ENCODE results near the gene GABBR2.
"Not testable (repeated sequence)": the region's sequence is repeated elsewhere in the genome, so short reads cannot be mapped to it uniquely, and the experiment has no call there.

Gene GABBR2

GRCh38 chr9:98504298-98505282, 204.1 kb downstream of the GABBR2 start:
- DNase-seq, result no peak

DNA sequence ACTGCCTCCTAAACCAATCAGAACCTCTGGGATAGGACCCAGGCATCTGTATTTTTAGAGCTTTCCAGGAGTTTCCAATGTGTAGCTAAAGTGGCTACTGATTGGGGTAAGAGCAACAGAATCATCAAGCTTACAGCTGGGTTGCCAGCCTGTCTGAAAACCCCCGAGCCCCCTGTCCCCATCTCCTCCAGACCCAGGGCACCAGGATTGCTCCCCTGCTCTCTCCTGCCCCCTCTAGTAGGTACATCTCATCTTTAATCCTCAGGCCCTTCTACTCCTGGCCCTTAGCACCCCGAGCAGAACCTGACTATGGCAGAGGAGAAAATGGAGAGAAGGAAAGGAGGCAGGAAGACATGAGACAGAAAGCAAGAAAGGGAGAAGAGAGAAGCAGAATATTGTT, 204.9 kb downstream of the GABBR2 start:
- no peak for DNase-seq

DNA sequence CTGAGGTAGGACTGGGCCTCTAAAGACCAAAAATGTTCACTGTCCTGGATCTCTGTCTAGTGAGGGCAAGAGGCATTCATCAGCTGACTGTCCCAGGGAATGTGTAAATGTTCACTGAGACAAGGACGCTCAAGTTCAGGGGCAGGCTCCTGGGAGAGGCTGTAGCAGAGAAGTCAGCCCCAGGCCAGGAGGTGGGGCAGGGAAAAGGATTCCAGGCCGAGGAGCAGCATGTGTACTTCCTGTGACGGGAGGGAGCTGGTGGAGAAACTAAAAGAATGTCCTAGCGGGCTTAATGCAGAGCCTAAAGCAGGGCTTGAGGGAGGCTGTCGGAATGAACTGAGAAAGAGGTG, 205.8 kb downstream of the GABBR2 start:
- DNase-seq, result no peak

- DNase-seq, result no peak
These were observed 206.3 kb downstream of the GABBR2 start for GRCh38 chr9:98502311-98502975.

- DNase-seq, result no peak
These were observed 206.9 kb downstream of the GABBR2 start for GRCh38 chr9:98501819-98502218.

GRCh38 chr9:98501259-98501658, 207.5 kb downstream of the GABBR2 start:
- DNase-seq, result not testable (repeated sequence)

GRCh38 chr9:98500337-98500919, 208.3 kb downstream of the GABBR2 start:
- no peak for DNase-seq

GRCh38 chr9:98495530-98495929, 213.2 kb downstream of the GABBR2 start:
- no peak for DNase-seq

DNA sequence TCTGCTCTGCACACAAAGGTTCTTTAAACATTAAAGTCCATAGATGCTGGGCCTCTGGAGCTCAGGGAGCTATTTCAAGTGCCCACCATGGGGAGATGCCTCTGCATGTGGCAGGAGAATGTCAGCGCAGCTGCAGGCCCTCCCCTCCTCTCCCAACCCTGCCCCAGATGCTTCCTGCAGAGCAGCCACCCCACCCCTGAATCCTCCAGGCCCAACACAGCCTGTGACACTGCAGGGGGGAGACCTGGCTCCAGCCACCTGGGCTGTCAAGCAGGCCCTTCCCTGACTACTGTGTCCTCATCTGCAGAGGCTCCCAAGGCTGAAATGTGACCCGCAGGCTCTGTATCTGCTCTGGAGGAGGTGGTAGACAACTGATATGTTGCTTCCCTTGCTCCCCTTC, 213.9 kb downstream of the GABBR2 start:
- DNase-seq, result no peak

- DNase-seq, result no peak
These were observed 216.9 kb downstream of the GABBR2 start for GRCh38 chr9:98491828-98492227.

DNA sequence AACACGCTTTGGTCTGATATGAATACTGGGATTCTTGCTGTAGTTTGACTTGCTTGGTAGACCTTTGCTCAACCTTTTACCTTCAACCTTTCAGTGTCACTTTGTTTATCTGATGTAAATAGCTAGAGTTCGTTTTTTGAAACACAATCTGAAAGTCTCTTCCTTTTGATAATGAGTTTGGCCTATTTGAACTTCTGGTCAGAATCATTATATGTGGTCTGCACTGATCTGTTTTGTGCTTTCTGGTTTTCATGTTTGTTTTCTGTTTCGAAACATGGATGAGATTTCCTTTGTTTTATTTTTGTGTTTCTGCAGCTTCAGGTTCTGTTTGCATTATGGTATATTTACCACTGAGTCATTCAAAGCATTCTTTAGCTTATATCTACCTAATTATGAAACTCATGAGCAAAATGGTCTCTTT, 217.5 kb downstream of the GABBR2 start:
- no peak for DNase-seq

GRCh38 chr9:98488571-98489312, 220.0 kb downstream of the GABBR2 start:
- no peak for DNase-seq

- DNase-seq, result no peak
These were observed 223.0 kb downstream of the GABBR2 start for GRCh38 chr9:98485706-98486105.

DNA sequence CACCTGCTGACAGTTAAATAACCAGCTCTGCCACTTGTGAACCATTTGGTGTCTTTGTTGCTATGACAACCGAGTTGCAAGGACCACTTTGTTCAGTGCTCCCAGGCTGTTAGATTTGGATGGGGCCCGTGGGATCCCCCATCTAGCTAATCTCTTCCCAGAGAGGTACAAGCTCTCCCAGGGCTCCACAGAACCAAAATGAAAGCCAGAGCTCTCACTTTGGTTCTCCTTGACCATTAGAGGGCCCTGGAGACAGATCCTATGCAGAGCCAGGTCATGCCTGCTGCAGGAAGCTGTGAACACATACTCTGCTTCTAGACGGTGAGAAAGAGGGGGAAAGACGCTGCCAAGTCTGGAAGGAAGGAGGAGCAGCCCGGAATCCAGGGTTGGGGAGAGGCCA, 224.6 kb downstream of the GABBR2 start:
- no peak for DNase-seq

DNA sequence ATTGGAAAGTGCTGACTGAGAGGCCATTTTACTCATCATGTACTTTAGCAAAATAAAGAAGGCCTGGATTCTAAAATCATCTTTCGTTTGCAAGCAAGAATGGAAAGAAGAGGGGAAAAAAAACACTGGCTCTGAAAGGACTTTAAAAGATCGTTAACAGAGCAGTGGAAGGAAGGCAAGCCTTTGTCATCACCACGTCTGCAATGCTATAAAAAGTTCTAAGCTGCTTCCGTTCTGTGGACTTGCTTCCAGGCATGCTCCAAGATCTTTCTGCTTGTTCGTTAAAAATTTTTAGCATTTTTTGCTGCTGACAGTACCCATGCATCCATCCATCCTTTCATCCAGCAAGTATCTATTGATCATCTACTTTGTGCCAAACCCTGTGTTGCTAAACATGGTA, 226.5 kb downstream of the GABBR2 start:
- no peak for DNase-seq

DNA sequence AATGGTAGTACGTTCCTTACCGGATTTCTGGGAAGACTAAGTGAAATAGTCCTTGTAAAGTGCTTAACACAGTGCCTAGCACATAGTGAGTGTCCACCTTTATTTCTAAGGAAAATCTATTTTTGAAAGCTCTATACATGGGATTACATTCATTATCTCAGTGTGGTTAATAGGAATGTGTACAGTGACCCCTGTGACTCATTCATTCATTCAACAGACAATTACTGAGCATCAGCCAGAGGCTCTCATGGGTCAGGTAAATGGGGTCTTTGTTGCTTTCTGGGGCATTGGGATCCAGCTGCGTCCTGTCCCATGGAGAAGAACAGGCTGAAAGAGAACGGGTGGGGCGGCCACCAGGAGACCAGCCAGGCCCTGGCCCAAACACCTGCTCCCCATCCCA, 227.1 kb downstream of the GABBR2 start:
- DNase-seq, result no peak

DNA sequence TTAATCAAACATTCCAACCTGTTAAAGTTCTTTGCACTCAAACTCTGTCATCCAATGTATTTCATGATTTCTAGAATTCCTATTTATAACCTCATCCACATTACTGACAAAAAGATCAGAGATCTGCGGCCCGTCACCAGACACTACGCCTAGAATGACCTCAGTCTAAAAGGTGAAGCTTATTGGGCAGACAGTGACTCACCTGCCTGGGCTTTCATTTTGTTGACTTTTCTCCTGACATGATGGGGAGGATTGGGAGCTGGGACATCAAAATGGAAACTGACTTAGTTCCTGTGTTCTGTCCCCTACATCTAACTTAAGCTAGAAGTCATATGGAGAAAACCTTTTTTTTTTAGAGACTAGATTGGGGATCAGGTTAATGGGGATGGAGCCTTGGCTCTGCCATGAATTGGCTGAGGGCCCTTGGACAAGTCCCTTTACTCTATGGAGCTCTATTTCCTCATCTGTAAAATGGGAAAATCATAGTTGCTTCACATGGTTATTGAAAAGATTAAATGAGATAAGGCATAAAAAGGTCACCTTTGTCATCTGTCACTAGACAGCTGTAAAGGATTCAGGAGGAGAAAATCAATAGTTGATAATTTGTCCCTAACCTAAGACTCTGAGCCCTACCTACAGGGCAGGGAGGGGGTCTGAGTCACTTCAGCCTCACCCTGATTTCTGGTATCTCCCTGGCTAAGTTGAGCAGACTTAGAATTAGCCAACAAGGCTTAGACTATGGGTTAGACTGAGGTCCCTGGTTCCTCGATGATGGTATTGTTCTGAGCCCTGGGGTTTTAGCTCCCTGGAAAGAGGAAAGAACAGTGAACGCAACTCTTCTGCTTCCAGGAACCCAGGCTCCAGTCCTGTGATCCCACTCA, 228.5 kb downstream of the GABBR2 start:
- no peak for DNase-seq

GRCh38 chr9:98479449-98479848, 229.3 kb downstream of the GABBR2 start:
- no peak for DNase-seq

GRCh38 chr9:98477884-98478283, 230.9 kb downstream of the GABBR2 start:
- DNase-seq, result no peak

GRCh38 chr9:98472216-98472615, 236.5 kb downstream of the GABBR2 start:
- no peak for DNase-seq

DNA sequence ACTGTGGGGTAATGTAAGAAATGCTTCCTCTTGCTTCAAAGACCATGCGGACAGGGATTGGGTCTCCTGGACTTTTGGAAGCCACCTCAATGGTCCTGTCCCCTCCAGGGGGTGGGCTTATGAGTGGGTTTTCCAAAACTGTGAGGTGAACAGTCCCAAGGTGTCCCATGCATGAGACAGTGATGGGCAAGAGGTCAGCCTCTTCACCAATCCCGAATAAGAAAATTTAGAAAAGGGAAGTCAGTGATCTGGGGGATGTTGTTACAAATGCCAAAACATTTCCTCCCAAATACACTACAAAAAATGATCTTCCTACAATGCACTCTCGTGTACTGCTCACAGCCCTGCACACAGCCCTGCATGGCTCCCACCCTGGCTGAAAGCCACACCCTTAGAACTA, 237.6 kb downstream of the GABBR2 start:
- DNase-seq, result no peak

DNA sequence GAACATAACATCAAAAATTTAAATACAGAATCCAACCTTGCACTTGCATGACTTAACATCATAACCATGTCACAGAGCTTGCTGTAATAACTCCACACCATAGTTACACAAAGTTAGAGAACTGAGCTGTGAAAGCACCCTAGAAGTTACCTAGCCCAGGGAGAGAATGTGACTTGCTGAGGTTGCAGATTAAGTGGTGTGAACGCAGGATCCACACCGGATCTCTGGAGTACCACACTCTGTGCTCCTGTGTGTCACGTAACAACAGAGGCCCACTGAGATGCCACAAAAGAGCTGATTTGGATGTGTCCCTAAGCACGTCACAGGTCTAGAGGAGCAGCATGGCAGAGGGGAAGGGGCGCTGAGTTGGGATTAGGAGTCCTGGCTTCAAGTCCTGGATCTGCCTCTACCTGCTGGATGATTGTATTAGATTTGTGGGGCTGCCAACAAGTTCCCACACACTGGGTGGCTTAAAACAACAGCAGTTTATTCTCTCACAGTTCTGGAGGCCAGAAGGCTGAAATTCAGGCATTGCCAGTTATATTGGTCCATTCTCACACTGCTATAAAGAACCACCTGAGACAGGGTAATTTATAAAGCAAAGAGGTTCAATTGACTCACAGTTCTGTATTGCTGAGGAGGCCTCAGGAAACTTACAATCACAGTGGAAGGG, 240.0 kb downstream of the GABBR2 start:
- no peak for DNase-seq

Data from DMS 273 treated with DMSO at 0.1 percent for 48 hours (cell line).